GM18499 (cell line): ENCODE measurements around the gene EDC3.
"Not testable (repeated sequence)": the region's sequence is repeated elsewhere in the genome, so short reads cannot be mapped to it uniquely, and the experiment has no call there.

Source experiments
- ATAC-seq: cut with Tn5 transposase; IDR thresholded peaks from one replicate; pipeline ENCODE4 v1.9.1; 2021; ENCODE audit warnings: moderate number of reproducible peaks; ENCODE audit not compliant: insufficient read depth, unreplicated experiment

EDC3 gene

GRCh38 chr15:74655424-74655823, 40.4 kb downstream of the EDC3 start:
- ATAC-seq: no peak

- ATAC-seq: no peak
These were observed 42.3 kb downstream of the EDC3 start for GRCh38 chr15:74653426-74654102.

GRCh38 chr15:74651242-74651741, 44.5 kb downstream of the EDC3 start:
- ATAC-seq: no peak

GRCh38 chr15:74648051-74648842, 47.6 kb downstream of the EDC3 start:
- ATAC-seq: no peak

GRCh38 chr15:74646480-74646879, 49.3 kb downstream of the EDC3 start:
- ATAC-seq: no peak

GRCh38 chr15:74643665-74644204, 52.1 kb downstream of the EDC3 start:
- ATAC-seq: no peak

GRCh38 chr15:74642734-74643664, 52.8 kb downstream of the EDC3 start:
- no peak for ATAC-seq

- ATAC-seq: no peak
These were observed 53.5 kb downstream of the EDC3 start for GRCh38 chr15:74642348-74642733.

GRCh38 chr15:74641151-74641550, 54.7 kb downstream of the EDC3 start:
- ATAC-seq: no peak

- no peak for ATAC-seq
These were observed 58.8 kb downstream of the EDC3 start for GRCh38 chr15:74636984-74637383.

- no peak for ATAC-seq
These were observed 60.6 kb downstream of the EDC3 start for GRCh38 chr15:74635228-74635627.

- no peak for ATAC-seq
These were observed 62.0 kb downstream of the EDC3 start for GRCh38 chr15:74633781-74634180.

- no peak for ATAC-seq
These were observed 63.2 kb downstream of the EDC3 start for GRCh38 chr15:74632601-74633000.

- ATAC-seq: no peak
These were observed 63.8 kb downstream of the EDC3 start for GRCh38 chr15:74631935-74632560.

GRCh38 chr15:74631408-74631807, 64.4 kb downstream of the EDC3 start:
- no peak for ATAC-seq

- no peak for ATAC-seq
These were observed 64.8 kb downstream of the EDC3 start for GRCh38 chr15:74631087-74631385.

- ATAC-seq: no peak
These were observed 65.3 kb downstream of the EDC3 start for GRCh38 chr15:74630284-74631086.

GRCh38 chr15:74629696-74630095, 66.1 kb downstream of the EDC3 start:
- ATAC-seq: not testable (repeated sequence)

- no peak for ATAC-seq
These were observed 66.9 kb downstream of the EDC3 start for GRCh38 chr15:74628949-74629348.
